DND-41 (cell line): Measurements from ENCODE around the gene GPATCH8.
A peak's percentile ranks its signal among the peaks of the same experiment; 100 is the strongest.

ENCODE experiments used
- ATAC-seq: fragments of 200-7000 bp; cut with Tn5 transposase; 3 replicates; pipeline ENCODE4 v1.9.1; 2021; ENCODE audit warnings: low read depth; ENCODE audit not compliant: insufficient read depth
- DNase-seq: peaks from one replicate; pipeline ENCODE4 v3.0.0-alpha.2; 2020
- H2AFZ ChIP-seq: 2 replicates; pipeline ENCODE4 v1.6.0; 2012; ENCODE audit warnings: low read depth, low read length
- H3K27ac ChIP-seq: 2 replicates; pipeline ENCODE4 v1.5.1; 2012; ENCODE audit warnings: low read length, inconsistent platforms
- H3K27me3 ChIP-seq: fragments of 200-600 bp; sonication (generic); 2 replicates; pipeline ENCODE4 v1.6.0; 2012; ENCODE audit warnings: low read length, mild to moderate bottlenecking, inconsistent platforms; ENCODE audit not compliant: insufficient read depth, poor library complexity
- H3K36me3 ChIP-seq: 2 replicates; pipeline ENCODE4 v1.5.1; 2012; ENCODE audit warnings: low read length, inconsistent platforms; ENCODE audit not compliant: insufficient read depth
- H3K4me1 ChIP-seq: 2 replicates; pipeline ENCODE4 v1.5.1; 2012; ENCODE audit warnings: mild to moderate bottlenecking, low read length; ENCODE audit not compliant: insufficient read depth
- H3K4me2 ChIP-seq: 2 replicates; pipeline ENCODE4 v1.6.0; 2012; ENCODE audit warnings: mild to moderate bottlenecking, moderate library complexity, low read length, inconsistent platforms; ENCODE audit not compliant: insufficient read depth
- H3K4me3 ChIP-seq, 2 experiments: fragments of 200-600 bp in 1 of 2; shearing (Covaris generic) in 1 of 2; 2 replicates each; pipeline ENCODE4 v1.5.1; 2012 to 2016; ENCODE audit warnings: inconsistent platforms in 2 of 2, low read length in 2 of 2, mild to moderate bottlenecking in 2 of 2, low read depth in 1 of 2, moderate library complexity in 1 of 2
- H3K79me2 ChIP-seq: 2 replicates; pipeline ENCODE4 v1.6.0; 2012; ENCODE audit warnings: low read length, inconsistent platforms; ENCODE audit not compliant: insufficient read depth
- H3K9ac ChIP-seq: 2 replicates; pipeline ENCODE4 v1.6.0; 2012; ENCODE audit warnings: low read depth, mild to moderate bottlenecking, inconsistent platforms, low read length, moderate library complexity
- H3K9me3 ChIP-seq: 2 replicates; pipeline ENCODE4 v1.5.1; 2012; ENCODE audit warnings: low read length, moderate library complexity, mild to moderate bottlenecking, inconsistent platforms; ENCODE audit not compliant: insufficient read depth, severe bottlenecking
- H4K20me1 ChIP-seq: 2 replicates; pipeline ENCODE4 v1.6.0; 2012; ENCODE audit warnings: low read length; ENCODE audit not compliant: insufficient read depth
- EZH2 ChIP-seq: IDR thresholded peaks from 3 replicates; pipeline ENCODE4 v1.6.1; 2012; ENCODE audit warnings: borderline replicate concordance, low read depth, mild to moderate bottlenecking, moderate library complexity, low read length, inconsistent platforms; ENCODE audit not compliant: severe bottlenecking
- TF ChIP-seq, protein P1 (sequence below): IDR thresholded peaks from 2 replicates; pipeline ENCODE4 v1.5.1; 2012; ENCODE audit warnings: borderline replicate concordance, low read length, moderate library complexity, mild to moderate bottlenecking; ENCODE audit not compliant: poor library complexity, severe bottlenecking; ENCODE audit errors: extremely low read depth

GPATCH8 gene

GRCh38 chr17:44376124-44376523 lies 127.1 kb downstream of the GPATCH8 start:
- no peaks in the 10 kb centered on the region for H3K36me3 ChIP-seq
- no peaks in the 10 kb centered on the region for H3K27me3 ChIP-seq
- peak; percentile 70 for ATAC-seq
- H3K79me2 ChIP-seq: no peaks in the 10 kb centered on the region
- no peak overlapping the region for H3K9ac ChIP-seq
- H3K9me3 ChIP-seq: no peaks in the 10 kb centered on the region
- no peaks in the 10 kb centered on the region for H4K20me1 ChIP-seq
- TF ChIP-seq, protein P1, sequence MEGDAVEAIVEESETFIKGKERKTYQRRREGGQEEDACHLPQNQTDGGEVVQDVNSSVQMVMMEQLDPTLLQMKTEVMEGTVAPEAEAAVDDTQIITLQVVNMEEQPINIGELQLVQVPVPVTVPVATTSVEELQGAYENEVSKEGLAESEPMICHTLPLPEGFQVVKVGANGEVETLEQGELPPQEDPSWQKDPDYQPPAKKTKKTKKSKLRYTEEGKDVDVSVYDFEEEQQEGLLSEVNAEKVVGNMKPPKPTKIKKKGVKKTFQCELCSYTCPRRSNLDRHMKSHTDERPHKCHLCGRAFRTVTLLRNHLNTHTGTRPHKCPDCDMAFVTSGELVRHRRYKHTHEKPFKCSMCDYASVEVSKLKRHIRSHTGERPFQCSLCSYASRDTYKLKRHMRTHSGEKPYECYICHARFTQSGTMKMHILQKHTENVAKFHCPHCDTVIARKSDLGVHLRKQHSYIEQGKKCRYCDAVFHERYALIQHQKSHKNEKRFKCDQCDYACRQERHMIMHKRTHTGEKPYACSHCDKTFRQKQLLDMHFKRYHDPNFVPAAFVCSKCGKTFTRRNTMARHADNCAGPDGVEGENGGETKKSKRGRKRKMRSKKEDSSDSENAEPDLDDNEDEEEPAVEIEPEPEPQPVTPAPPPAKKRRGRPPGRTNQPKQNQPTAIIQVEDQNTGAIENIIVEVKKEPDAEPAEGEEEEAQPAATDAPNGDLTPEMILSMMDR: peak; percentile 69
- no peak for TF ChIP-seq EZH2
- DNase-seq: peak; percentile 44
- no peak overlapping the region for H2AFZ ChIP-seq
- H3K4me3 ChIP-seq: no peak overlapping the region
- H3K4me1 ChIP-seq: no peaks in the 10 kb centered on the region
- no peak overlapping the region for H3K27ac ChIP-seq
- H3K4me2 ChIP-seq: no peak overlapping the region

- no peak for ATAC-seq
- Histone ChIP-seq H3K27me3 (no peaks in the 10 kb centered on the region), H4K20me1 (no peaks in the 10 kb centered on the region), H3K79me2 (no peaks in the 10 kb centered on the region), H3K4me3 (no peak overlapping the region), H3K9me3 (no peaks in the 10 kb centered on the region), H3K4me2 (no peak overlapping the region), H3K9ac (no peak overlapping the region), H2AFZ (no peak overlapping the region), H3K27ac (no peak overlapping the region), H3K4me1 (no peaks in the 10 kb centered on the region), H3K36me3 (no peaks in the 10 kb centered on the region)
- no peak for DNase-seq
- TF ChIP-seq EZH2: no peak
- TF ChIP-seq, protein P1: no peak
Observed at GRCh38 chr17:44375196-44376017, 127.8 kb downstream of the GPATCH8 start.

- no peak for ATAC-seq
- Histone ChIP-seq H3K27me3 (no peaks in the 10 kb centered on the region), H3K9me3 (no peaks in the 10 kb centered on the region), H3K4me3 (no peak overlapping the region), H2AFZ (no peak overlapping the region), H3K36me3 (no peaks in the 10 kb centered on the region), H3K27ac (no peak overlapping the region), H3K4me2 (no peak overlapping the region), H4K20me1 (no peaks in the 10 kb centered on the region), H3K79me2 (no peaks in the 10 kb centered on the region), H3K9ac (no peak overlapping the region), H3K4me1 (no peaks in the 10 kb centered on the region)
- TF ChIP-seq, protein P1: no peak
- TF ChIP-seq EZH2: no peak
- DNase-seq: no peak
Observed at GRCh38 chr17:44374306-44375195, 128.7 kb downstream of the GPATCH8 start.
